Activated naive CD4-positive, alpha-beta T cell treated with anti-CD3 and anti-CD28 coated beads, Interleukin-2, amount 10 ng/mL, durations not matched to agents 7 days and 5 days (primary cell): ENCODE data around the gene DNASE2B.

Experiments
- CTCF ChIA-PET: fragments of 350-600 bp; sonication (Branson Sonifier 250); formaldehyde crosslinking; loops from one replicate; lab custom pipeline; 2021; ENCODE audit warnings: antibody characterized with exemption; lab: Charles Lee
- DNase-seq: peaks from one replicate; pipeline ENCODE4 v3.0.0-alpha.2; 2020
- H3K27ac Mint-ChIP-seq: one replicate; pipeline ENCODE4 v1.8.0; 2021; ENCODE audit warnings: mild to moderate bottlenecking, moderate library complexity, mixed read lengths
- H3K27me3 Mint-ChIP-seq: one replicate; pipeline ENCODE4 v1.8.0; 2021; ENCODE audit warnings: mild to moderate bottlenecking, mixed read lengths
- H3K36me3 Mint-ChIP-seq: one replicate; pipeline ENCODE4 v1.8.0; 2021; ENCODE audit warnings: mixed read lengths
- H3K4me1 Mint-ChIP-seq: one replicate; pipeline ENCODE4 v1.8.0; 2021; ENCODE audit warnings: mixed read lengths
- H3K4me3 Mint-ChIP-seq: one replicate; pipeline ENCODE4 v1.8.0; 2021; ENCODE audit warnings: mild to moderate bottlenecking, moderate library complexity, mixed read lengths
- H3K9me3 Mint-ChIP-seq: one replicate; pipeline ENCODE4 v1.8.0; 2021; ENCODE audit warnings: mixed read lengths

DNASE2B gene

DNA sequence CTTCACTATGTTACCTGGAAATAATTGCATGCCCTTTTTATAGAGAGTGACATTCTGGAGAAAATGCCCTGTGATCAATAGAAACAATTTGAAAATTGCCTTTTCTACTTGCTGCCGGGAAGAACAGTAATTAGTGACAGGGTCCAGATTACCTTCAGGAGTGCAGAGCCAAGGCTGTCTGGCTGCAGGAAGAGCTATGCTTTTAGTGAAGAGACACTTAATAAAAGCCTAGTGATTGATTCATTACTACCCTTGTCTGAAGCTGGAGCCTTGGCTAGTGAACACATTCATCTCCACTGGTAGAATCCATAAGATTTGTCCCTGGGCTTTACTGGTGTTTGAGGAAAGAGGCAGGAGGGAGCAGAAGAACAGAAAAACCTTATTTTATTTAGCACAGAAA is 12.9 kb upstream of the DNASE2B start:
- CTCF ChIA-PET: no interaction called here
- Mint-ChIP-seq H3K9me3 (no peaks in the 10 kb centered on the region), H3K36me3 (no peaks in the 10 kb centered on the region), H3K4me1 (no peaks in the 10 kb centered on the region), H3K27ac (no peak overlapping the region), H3K4me3 (no peak overlapping the region), H3K27me3 (no peaks in the 10 kb centered on the region)
- no peak for DNase-seq

DNA sequence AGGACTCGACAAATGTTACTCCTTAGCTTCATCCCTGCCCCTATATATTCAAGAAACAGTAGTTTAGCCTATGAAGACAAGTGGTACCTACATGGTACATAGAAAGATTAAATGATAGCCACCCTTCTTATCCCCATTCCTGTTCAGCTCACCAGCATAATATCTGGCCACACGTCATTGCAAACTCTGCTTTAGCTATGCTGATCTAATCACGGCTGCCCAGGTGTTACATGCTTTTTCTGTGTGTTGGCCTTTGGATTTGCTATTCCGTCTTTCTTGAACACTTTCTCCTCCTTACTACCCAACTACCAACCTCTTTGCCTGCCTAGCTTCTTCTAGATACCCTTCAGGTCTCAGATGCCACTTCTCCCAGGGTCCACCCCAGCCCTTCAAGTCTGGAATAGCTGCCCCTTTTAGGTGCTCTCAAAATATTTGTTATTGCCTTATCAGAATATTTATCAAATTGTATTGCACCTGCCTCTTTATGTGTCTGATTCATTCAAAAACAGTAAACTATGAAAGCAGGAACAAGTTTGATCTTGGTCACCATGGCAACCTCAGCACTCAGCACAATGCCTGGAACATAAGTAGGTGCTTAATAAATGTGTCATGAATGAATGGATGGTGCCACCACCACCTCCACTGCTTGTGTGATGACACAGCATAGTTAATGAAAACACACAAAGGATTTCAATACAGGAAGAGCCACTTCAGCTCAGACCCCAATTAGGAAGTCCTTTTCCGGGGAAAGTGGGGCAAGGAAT is 11.4 kb upstream of the DNASE2B start:
- no peak for DNase-seq
- H3K27me3 Mint-ChIP-seq: no peaks in the 10 kb centered on the region
- no peaks in the 10 kb centered on the region for H3K4me1 Mint-ChIP-seq
- H3K9me3 Mint-ChIP-seq: no peaks in the 10 kb centered on the region
- H3K36me3 Mint-ChIP-seq: no peaks in the 10 kb centered on the region
- H3K4me3 Mint-ChIP-seq: no peak overlapping the region
- H3K27ac Mint-ChIP-seq: no peak overlapping the region
- CTCF ChIA-PET: no interaction called here

DNA sequence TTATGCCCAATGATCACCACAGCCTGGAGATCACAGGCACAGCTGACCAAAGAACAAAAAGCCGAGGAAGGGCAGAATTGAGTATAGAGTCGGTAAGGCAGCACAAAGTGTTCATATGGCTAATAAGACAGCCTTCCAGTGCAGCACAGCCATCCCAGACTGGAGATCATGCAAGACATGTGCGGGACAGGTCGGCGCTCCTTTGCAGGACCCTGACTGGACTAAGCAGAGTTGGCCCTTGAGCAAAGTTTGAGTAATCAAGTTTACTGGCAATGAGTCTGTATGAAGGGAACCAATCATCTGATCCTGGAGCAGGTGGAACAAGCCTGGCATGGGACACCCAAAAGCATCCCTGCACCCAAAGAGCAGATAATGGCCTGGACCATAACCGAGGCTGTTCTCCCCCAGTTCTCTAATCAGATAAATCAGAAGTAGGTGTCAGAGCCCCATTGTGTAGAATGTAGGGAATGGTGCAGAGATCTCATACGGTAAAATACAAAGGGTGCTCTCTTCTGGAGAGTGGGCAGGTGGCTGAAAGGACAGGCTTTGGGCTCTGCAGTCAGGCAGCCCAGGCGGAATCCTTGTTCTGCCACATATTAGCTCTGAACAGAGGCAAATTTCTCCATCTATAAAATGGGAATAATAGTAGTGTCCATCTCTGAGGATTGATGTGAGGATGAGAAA is 10.7 kb upstream of the DNASE2B start:
- H3K27me3 Mint-ChIP-seq: no peaks in the 10 kb centered on the region
- no peaks in the 10 kb centered on the region for H3K36me3 Mint-ChIP-seq
- H3K4me1 Mint-ChIP-seq: no peaks in the 10 kb centered on the region
- DNase-seq: no peak
- H3K4me3 Mint-ChIP-seq: no peak overlapping the region
- no peaks in the 10 kb centered on the region for H3K9me3 Mint-ChIP-seq
- no peak overlapping the region for H3K27ac Mint-ChIP-seq
- CTCF ChIA-PET: no interaction called here

DNA sequence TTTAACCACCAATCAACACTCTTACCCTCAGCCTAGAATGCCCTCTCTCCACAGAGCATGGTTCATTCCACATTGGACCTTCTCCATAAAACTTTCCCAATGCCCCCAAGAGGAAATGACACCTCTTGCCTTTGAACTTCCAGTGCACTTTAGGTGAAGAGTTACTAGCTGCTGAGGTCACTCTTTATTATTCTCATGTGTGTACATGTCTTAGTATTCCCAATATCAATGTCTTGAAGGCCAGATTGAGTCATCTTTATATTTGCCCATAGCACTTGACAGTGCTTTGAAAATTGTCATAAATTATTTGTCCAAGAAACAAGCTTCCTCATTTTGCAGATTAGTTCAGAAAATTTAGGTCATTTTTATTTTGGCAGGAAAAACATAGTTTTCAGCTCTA is 8.1 kb upstream of the DNASE2B start:
- no peak for DNase-seq
- Mint-ChIP-seq H3K4me1 (no peaks in the 10 kb centered on the region), H3K36me3 (no peaks in the 10 kb centered on the region), H3K4me3 (no peak overlapping the region), H3K27me3 (peaks cover 4% of the 10 kb centered on the region), H3K27ac (no peak overlapping the region), H3K9me3 (no peaks in the 10 kb centered on the region)
- CTCF ChIA-PET: no interaction called here

DNA sequence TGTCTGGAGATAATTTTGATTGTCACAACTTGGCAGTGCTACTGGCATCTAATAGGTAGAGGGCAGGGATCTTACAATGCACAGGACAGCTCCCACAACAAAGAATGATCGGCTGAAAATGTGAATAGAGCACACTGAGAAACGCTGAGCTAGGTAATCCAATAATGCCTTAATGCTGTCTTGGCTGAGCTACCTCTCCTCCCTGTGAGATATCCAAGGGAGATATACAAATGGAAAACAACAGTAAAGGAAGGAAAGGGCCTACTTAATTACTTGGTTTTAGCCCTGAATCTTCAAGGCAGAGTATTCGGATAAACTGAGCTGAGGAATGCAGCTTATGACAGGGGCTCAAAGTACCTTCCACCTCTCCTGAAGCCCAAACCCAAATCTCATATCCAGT is 2.9 kb downstream of the DNASE2B start:
- H3K27ac Mint-ChIP-seq: no peak overlapping the region
- H3K27me3 Mint-ChIP-seq: peaks cover 3% of the 10 kb centered on the region
- H3K9me3 Mint-ChIP-seq: no peaks in the 10 kb centered on the region
- CTCF ChIA-PET: no interaction called here
- no peak overlapping the region for H3K4me3 Mint-ChIP-seq
- H3K36me3 Mint-ChIP-seq: no peaks in the 10 kb centered on the region
- H3K4me1 Mint-ChIP-seq: no peaks in the 10 kb centered on the region
- no peak for DNase-seq

GRCh38 chr1:84402060-84402459 is 3.8 kb downstream of the DNASE2B start:
- Mint-ChIP-seq H3K4me1 (no peaks in the 10 kb centered on the region), H3K36me3 (no peaks in the 10 kb centered on the region), H3K27me3 (peaks cover 3% of the 10 kb centered on the region), H3K27ac (no peak overlapping the region), H3K4me3 (no peak overlapping the region), H3K9me3 (no peaks in the 10 kb centered on the region)
- CTCF ChIA-PET: no interaction called here
- DNase-seq: no peak

- Mint-ChIP-seq H3K4me1 (no peaks in the 10 kb centered on the region), H3K36me3 (no peaks in the 10 kb centered on the region), H3K4me3 (no peak overlapping the region), H3K27me3 (peaks cover 3% of the 10 kb centered on the region), H3K27ac (no peak overlapping the region), H3K9me3 (no peaks in the 10 kb centered on the region)
- DNase-seq: no peak
- CTCF ChIA-PET: no interaction called here
Measured at GRCh38 chr1:84402501-84402900, 4.2 kb downstream of the DNASE2B start.

DNA sequence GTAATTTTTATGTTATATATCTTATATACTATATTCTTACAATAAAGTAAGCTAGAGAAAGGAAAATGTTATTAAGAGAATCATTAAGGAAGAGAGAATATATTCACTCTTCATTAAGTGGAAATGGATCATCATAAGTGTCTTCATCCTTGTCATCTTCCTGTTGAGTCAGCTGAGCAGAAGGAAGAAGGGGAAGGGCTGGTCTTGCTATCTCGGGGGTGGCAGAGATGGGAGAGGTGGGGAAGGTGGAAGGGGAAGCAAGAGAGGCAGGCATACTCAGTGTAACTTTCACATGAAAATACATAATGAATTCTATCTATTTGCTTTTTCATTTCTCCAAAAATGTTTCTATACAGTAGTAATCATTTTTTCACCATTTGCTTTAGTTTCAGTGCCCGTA is 5.1 kb downstream of the DNASE2B start:
- H3K9me3 Mint-ChIP-seq: no peaks in the 10 kb centered on the region
- CTCF ChIA-PET: interaction anchor here (1.3 kb wide), 1 partner anchor 30 kb away, joined by 5 read pairs; no protein-coding TSS in a partner anchor

DNA sequence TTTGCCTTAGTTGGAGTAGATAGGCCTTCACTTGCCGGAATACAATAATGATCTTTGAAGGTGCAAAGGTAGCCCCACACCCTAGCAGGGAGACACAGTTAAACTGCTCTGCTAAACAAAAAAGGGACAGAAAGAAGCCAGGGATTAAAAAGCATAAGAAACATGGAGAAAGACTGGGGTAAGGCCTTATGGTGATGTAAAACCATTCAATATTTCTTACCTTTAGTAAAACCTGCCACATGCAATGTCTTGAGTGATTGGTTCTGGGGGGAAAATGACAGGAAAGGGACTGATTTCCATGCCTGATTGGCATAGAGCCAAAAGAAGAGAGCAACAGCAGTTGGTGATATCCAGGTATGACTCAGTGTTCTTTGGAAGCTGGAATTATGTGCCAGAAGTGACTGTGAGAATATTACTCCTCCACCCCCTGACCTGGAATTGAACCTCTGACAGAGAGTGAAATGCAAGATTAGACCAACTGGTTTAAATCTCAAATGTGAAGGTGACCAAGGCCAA is 8.1 kb downstream of the DNASE2B start:
- Mint-ChIP-seq H3K27ac (no peak overlapping the region), H3K4me3 (no peak overlapping the region), H3K36me3 (no peaks in the 10 kb centered on the region), H3K27me3 (no peaks in the 10 kb centered on the region), H3K9me3 (no peaks in the 10 kb centered on the region), H3K4me1 (no peaks in the 10 kb centered on the region)
- DNase-seq: no peak
- CTCF ChIA-PET: interaction anchor here (0.5 kb wide), 1 partner anchor 489 kb away, joined by 3 read pairs; no protein-coding TSS in a partner anchor

More for the DNA sequence above, 5.1 kb downstream of the DNASE2B start:
- Mint-ChIP-seq H3K4me1 (no peaks in the 10 kb centered on the region), H3K27me3 (peaks cover under 1% of the 10 kb centered on the region), H3K27ac (no peak overlapping the region), H3K4me3 (no peak overlapping the region), H3K36me3 (no peaks in the 10 kb centered on the region)
- DNase-seq: no peak

GRCh38 chr1:84407524-84407923 is 9.2 kb downstream of the DNASE2B start:
- Mint-ChIP-seq H3K9me3 (no peaks in the 10 kb centered on the region), H3K27me3 (no peaks in the 10 kb centered on the region), H3K4me3 (no peak overlapping the region), H3K36me3 (no peaks in the 10 kb centered on the region), H3K4me1 (no peaks in the 10 kb centered on the region), H3K27ac (no peak overlapping the region)
- DNase-seq: no peak
- CTCF ChIA-PET: no interaction called here

DNA sequence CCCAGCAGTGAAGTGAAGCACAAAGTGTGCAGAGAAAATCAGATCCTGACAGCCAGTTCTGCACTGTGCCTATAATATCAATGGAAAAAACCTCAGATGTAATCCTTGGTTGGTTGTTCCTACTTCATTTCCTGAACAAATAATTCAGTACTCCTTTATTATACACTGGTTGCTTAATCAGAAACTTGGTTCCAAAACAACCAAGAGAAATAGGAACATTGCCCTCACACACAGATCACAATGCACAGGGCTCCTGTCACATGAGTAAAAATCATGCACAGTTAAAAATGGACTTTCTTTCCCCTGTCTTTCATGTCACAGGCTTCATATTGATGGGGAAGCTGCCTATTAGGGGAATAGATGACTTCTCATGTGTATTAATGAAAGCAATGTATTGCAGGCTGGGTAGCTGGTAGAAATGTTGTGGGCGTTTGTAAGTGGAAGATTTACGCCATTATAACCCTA is 9.7 kb downstream of the DNASE2B start:
- Mint-ChIP-seq H3K4me1 (no peaks in the 10 kb centered on the region), H3K4me3 (no peak overlapping the region), H3K27ac (no peak overlapping the region), H3K9me3 (no peaks in the 10 kb centered on the region), H3K27me3 (no peaks in the 10 kb centered on the region), H3K36me3 (no peaks in the 10 kb centered on the region)
- no peak for DNase-seq
- CTCF ChIA-PET: no interaction called here

DNA sequence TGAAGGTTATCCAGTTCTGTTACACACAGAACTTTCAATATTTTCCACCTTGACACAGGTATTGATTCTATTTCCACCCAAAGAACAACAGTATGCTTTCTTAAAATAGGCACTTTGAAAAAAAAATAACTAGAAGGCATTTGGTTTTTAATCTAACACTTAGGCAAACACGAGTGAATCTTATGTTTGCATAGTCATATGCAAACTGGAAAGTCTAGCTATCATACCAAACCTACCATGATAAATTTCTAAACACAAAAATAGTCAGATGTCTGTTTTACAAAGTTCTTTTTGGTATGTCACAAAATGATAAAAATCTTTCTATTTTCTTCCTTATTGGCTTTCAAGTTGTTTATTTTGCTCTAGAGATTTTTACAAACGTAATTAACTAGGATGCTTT is 11.6 kb downstream of the DNASE2B start:
- no peaks in the 10 kb centered on the region for H3K9me3 Mint-ChIP-seq
- H3K4me3 Mint-ChIP-seq: no peak overlapping the region
- no peaks in the 10 kb centered on the region for H3K27me3 Mint-ChIP-seq
- no peaks in the 10 kb centered on the region for H3K36me3 Mint-ChIP-seq
- H3K27ac Mint-ChIP-seq: no peak overlapping the region
- DNase-seq: no peak
- CTCF ChIA-PET: no interaction called here
- H3K4me1 Mint-ChIP-seq: no peaks in the 10 kb centered on the region

DNA sequence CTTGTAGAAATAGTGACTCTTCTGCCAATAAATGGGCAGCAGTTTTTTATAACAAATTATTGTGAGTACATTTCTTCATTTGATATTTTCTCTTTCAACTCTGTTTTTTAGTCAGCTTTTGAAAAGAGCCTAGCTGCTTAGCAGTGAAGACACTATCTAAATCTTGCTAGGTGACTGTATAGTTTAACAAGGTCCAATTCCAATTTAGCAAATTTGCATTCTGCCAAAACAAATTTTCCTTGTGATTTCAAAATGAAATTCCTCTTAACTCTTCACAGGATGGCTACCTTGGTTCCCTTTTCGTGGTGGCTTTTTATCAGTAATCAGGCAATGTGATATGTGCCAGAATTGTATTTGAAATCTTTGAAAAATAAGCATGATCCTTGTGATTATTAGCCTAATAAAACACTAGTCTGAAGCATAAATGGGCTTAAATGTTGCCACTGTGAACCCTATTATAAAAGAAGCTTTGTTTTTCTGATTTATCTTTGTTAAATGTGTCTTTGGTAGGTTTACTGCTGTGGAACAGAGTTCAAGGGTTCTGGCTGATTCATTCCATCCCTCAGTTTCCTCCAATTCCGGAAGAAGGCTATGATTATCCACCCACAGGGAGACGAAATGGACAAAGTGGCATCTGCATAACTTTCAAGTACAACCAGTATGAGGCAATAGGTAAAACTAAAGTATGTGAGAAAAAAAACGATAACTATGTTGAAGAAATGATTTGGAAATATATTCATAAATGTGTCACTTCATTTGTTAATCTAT is 12.2 kb downstream of the DNASE2B start:
- H3K9me3 Mint-ChIP-seq: no peaks in the 10 kb centered on the region
- CTCF ChIA-PET: no interaction called here
- no peak overlapping the region for H3K4me3 Mint-ChIP-seq
- H3K36me3 Mint-ChIP-seq: no peaks in the 10 kb centered on the region
- no peaks in the 10 kb centered on the region for H3K27me3 Mint-ChIP-seq
- no peaks in the 10 kb centered on the region for H3K4me1 Mint-ChIP-seq
- no peak for DNase-seq
- H3K27ac Mint-ChIP-seq: no peak overlapping the region

DNA sequence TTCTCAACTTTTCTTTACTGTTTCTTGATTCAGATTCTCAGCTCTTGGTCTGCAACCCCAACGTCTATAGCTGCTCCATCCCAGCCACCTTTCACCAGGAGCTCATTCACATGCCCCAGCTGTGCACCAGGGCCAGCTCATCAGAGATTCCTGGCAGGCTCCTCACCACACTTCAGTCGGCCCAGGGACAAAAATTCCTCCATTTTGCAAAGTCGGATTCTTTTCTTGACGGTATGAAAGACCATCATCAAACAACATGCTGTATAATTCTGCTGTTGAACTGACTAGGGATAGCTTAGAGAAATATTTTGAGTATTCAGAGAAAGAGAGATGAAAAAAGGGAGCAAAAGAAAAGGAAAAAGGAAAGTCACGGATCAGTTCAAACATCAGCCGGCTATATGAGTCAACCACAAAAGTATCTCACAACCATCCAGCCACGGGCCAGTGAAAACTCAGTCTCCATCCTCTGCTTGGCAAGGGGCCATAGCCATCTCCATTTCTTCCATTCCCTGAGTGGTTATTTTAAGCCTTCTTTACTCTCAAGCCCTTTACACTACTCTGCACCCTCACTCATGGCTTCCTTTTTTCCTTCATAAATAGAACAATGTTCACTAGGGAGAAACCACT is 14.1 kb downstream of the DNASE2B start:
- no peaks in the 10 kb centered on the region for H3K27me3 Mint-ChIP-seq
- H3K27ac Mint-ChIP-seq: no peak overlapping the region
- CTCF ChIA-PET: interaction anchor here (0.9 kb wide), 1 partner anchor 189 kb away, joined by 3 read pairs; no protein-coding TSS in a partner anchor
- H3K4me1 Mint-ChIP-seq: no peaks in the 10 kb centered on the region
- H3K4me3 Mint-ChIP-seq: no peak overlapping the region
- no peaks in the 10 kb centered on the region for H3K9me3 Mint-ChIP-seq
- DNase-seq: no peak
- no peaks in the 10 kb centered on the region for H3K36me3 Mint-ChIP-seq
